ENCODE results near the gene WNT5B.
A peak's percentile ranks its signal among the peaks of the same experiment; 100 is the strongest.

WNT5B gene

DNA sequence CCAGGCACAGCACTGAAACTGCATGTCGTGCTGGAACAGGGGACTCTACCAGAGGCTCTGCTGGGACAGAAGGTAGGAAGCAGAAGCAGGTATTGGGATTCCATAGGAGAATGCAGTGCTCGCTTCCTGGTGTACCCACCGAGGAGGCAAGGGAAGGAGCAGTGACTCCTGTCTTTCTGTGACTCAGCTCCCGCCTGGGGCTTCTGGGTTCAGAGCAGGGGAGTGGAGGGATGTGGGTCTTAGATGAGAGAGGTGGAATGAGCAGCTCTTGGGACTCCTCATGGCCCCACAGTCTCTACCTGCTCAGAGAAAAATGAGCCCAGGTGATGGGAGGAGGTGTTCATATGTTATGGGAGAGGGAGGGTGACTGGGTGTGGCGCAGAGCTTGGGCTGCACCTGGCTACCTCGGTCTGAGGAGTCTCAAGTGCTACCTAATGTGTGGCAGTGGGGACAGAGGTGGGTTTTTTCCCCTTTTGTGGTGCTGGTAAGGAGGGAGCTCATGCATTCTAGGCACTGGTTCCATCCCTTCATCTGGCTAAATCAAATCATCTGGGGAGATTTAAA lies 26.3 kb downstream of the WNT5B start:
- DNase-seq = no peak

DNA sequence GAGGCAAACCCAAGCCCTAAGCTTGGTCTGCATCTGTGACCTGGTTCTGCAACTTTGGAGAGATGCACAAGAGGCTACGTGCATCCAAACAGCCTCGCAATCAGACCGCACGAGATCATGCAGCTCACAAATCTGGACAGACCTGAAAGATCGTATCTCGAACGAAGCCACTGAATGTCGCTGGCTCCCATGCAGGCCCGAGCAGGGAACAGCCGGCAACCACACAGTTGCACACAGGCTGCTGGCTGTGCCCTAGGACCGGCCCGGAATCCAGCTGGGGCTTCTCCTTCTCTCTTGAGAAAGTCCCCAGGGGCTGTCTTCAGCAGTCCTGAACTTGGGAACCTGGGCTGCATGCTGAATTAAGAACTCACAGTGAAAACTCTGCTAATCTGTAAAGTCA lies 27.9 kb downstream of the WNT5B start:
- no peak for DNase-seq

DNA sequence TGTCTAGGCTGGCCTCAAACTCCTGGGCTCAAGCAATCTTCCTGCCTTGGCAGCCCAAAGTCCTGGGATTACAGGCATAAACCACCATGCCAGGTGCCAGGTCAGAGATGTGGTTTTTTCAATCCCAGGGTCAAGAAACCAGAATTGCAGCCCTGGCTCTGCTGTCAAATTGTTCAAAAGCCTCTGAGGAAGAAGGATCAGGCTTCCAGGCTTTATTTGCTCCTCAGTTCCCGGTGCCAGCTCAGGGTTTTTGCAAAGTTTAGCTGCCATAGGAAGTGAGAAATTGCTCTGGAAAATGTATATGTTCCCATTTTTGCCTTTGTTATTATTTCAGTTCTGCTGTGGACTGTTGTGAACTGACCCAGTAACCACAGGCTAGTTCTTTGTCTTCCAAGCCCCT lies 28.7 kb downstream of the WNT5B start:
- DNase-seq = no peak

- peak; percentile 55 to 62 for DNase-seq
Observed at GRCh38 chr12:1660304-1661187, 31.5 kb downstream of the WNT5B start.

- peak; percentile 87 to 91 for DNase-seq
Observed at GRCh38 chr12:1661553-1662335, 32.7 kb downstream of the WNT5B start.

DNA sequence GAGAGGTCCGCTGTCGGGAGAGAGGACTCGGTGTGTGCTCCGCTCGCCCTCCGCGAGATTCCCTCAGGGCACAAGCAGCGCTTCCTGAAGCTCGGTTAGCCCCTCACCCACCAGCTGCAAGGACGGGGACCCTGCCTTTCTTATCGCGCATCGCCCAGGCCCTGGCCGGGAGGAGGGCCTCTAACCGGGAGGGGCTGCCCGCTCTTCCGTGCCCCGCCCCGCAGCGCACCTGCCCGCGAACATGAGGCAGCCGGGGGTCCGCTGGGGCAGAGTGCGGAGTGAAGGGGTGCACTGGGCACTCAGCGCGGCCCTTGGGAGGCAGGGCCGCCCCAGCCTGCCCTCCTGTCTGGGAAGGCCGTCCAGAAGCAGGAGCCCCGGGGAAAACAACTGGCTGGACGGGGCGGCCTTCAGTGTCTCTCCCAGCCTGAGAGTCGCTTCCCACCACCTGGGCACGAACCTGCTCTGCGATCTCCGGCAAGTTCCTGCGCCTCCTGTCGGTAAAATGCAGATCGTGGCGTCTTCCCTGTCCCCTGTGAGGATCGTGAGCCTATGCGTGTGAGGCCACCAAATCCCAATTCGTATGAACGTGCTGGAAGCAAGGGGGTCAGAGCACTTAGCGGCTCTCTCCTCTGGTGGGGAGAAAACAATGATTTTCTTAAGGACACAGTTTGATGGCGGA lies 33.9 kb downstream of the WNT5B start:
- DNase-seq = peak; percentile 16 to 35

DNA sequence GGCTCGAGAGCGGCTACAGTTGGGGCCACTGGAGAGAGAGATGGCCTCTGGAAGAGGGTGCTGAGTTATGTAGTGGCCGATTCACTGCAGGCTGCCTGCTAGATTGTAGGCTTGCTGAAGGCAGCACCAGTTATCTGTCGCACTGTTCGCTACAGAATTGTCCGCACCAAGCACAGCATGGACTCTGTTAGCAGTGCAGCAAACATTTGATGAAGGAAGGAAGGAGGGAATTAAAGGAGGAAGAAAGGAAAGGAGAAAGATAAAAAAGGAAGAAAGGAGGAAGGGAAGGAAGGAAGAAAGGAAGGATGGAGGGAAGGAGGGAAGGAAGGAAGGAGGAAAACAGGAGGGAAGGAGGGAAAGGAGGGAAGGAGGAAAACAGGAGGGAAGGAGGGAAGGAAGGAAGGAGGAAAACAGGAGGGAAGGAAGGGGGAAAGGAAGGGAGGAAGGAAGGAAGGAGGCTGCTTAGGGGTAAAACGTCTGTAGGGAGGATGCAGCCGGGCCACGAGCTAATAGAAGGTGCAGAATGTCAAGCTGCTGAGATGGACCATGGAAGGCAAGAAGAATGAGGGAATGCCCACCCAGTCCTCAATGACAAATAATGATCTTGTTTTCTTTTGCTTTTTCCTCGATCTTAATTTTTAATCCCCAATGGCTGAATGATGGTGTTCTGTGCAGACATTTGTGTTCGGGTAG lies 34.6 kb downstream of the WNT5B start:
- peak in 1 of 2 donors; percentile 16 for DNase-seq

DNA sequence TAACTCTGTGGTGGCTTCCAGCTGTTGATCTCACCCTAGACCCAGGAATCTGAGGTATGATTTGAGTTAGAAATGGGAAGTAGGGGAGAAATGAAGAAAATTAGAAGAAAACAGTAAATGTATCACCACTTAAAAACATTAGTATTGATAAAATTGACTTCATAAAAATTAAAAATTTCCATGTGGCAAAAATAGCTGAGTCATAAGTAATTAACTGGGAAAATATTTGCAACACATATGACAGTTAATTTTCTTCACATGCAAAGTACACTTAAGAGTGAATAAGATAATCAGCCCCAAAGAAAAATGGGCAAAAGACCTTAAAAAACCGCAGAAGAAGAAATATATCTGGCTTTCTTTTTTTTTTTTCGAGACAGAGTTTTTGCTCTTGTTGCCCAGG lies 36.3 kb downstream of the WNT5B start:
- no peak for DNase-seq

GRCh38 chr12:1666215-1666614 lies 37.2 kb downstream of the WNT5B start:
- no peak for DNase-seq

DNA sequence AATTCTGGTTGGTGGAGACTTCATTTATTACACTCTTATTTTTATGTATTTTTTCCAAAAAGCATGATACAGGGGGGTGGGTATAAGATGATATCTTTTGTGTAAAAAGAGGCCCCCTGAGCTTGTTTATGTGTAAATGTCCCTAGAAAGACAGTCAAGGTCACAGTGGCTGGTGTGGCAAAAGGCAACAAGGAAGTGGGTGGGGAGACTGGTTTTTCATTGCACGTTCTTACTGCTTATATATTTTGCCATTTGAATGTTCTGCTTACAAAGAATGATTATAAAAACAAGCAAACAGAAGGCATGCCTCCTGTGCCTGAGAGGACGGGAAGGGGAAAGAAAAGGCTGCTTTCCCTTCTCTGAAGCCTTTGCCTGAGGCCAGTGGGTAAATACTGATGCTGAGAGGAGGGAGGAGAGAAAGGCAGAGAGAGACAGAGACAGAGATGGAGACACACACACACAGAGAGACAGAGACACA lies 37.7 kb downstream of the WNT5B start:
- no peak for DNase-seq

GRCh38 chr12:1668833-1669543 lies 40.0 kb downstream of the WNT5B start:
- DNase-seq = peak in 1 of 2 donors; percentile 33

DNA sequence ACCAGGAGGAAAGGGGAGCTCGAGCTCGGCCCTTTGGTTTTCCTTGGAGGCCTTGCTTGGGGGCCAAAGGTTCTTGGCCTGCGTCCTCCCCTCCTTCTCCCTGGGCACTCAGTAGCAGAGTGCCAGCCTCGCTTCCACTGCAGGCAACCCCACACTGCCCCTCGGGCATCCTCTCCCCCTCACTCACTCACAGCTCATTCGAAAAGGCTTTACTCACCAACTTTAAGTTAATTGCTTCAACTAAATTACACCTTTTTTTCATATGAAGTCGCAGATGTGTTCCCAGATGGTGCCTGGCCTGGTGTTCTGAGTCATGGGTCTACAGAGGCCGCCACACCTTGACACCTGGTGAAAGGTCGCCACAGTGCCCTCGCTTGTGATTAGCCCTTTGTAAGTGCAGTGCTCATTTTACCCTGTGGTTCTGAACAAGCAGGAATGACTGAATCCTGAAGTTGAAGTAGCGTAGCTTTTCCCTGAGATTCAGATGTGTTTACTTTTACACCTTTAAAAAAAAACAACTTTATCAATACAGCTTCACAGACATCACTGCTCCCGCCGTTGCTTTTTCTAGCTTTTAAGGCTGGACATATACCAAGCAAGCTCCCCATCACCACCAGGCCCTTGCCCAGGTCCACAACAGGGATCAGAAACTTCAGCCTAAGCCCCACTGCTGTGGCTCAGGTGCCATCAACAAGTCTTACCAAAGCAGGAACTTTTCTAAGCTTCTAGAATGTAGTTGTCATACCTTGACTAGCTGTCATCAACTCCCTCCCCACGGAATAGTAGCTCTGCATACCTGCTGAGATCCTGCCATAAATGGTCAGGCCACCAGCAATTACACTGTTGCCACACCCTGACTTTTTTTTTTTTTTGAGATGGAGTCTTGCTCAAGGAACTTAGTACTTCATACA lies 41.6 kb downstream of the WNT5B start:
- no peak for DNase-seq

DNA sequence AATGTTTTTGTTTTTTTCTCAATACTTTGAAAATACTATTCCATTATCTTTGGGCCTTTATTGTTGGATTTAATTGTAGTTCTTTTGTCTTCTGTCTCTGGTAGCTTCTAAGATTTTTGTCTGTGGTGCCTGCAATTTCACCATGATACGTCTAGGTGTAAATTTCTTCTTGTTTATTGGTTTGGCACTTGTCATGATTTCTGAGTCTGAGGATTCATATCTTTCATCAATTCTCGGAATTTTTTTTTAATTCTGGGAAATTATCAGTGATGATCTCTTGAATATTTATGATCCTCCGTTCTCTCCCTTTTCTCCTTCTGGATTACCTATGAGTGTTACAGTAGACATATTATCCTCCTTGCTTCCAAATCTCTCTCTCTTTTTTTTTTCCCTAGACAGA lies 47.0 kb downstream of the WNT5B start:
- DNase-seq = no peak

GRCh38 chr12:1680804-1681492 lies 51.9 kb downstream of the WNT5B start:
- DNase-seq = no peak

- no peak for DNase-seq
Observed at GRCh38 chr12:1681493-1681807, 52.4 kb downstream of the WNT5B start.

DNA sequence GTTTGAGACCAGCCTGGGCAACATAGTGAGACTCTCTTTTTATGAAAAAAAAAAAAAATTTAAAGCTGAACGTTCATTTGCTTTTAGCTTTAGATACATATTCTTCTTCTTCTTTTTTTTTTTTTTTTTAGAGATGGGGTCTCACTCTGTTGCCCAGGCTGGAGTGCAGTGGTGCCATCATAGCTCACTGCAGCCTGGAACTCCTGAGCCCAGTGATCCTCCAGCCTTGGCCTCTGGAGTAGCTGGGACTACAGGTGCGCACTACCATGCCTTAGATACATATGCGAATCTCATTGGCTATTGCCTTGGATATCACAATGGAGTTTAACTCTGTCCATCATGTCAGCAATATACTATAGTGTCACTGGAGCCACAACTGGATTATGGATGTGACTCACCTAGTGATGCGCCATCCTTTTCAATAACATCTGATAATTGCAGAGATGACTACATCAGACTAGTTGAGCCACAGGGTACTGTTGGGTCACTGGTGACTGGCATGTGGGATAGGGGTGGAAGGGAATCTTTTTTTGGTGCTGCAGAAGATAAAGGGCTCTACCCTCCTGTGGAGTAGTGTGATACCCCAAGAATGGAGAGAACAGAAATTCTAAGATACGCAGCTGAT lies 59.2 kb downstream of the WNT5B start:
- no peak for DNase-seq

DNA sequence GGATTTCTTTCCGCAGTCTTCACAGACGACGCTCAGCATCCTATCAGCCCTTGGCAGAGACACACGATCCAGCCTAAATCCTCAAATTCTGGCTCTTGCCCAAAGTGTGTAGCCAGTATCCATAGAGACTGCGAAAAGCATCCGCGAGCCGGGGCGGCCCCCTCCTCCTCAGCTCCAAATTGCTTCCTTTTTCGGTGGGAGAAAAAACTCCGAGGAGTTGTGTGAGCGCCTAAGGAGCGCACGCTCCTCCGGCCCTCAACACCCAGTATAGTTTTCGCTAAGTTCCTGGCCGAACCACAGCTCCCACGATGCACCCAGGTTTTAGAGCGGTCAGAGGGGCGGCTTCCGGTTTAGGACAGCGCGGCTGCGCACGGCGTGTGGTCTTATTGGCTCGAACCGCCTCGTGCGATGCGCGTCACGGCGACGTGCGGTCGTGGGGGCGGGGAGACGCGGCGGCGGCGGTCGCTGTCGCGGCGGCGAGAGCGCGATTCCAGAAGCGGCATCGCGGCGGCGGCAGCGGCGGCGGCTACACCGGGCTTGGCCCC lies 61.6 kb downstream of the WNT5B start, which contains the start of gene ADIPOR2:
ADIPOR2 (plus strand) TSS at position 493 of the 545 bp plus-strand sequence. CDS start 63,274 bp downstream, outside the sequence.
- DNase-seq = peak; percentile 95

DNA sequence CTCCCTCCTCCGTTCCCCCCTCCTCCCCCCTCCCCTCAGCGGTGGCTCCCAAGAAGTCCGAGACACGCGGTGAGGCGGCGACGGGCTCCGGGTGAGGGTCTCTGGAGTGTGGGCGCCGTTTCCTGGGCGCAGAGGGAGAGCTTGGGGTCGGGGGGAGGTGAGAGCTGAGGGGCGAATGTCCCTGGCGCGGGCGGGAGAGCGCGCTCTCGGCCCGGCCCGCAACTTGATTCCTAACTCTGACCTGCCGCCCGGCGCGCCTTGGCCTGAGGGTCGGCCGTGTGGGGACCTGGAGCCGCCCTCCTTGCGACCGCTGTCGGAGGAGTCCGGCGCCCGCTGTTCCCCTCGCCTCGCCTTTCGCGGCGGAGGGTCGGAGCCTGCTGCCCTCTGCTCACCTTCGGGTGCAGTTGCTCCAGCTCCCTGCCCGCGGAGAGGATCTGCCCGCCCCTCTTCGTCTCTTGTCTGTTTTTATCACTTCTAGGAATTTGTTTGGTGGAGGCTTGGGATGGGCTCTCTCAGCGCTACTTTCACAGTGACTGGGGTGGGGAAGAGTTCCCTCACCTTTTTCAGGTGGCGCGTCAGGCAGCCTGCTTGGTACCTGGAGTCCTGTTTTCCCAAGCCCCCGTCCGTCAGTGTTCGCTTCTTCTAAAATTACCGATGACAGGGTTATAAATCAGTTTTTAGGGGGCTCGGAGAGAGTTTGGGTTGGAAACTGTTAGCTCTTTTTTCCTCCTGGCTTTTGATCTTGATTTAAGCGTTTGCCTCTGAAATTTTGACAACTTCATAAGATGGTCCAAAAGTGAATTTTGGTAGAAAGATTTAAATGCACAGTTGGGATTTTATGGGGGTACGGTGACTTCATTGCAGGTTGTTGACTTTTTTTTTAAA lies 62.3 kb downstream of the WNT5B start:
- no peak for DNase-seq
